Lower leg skin (tissue), 3 donors: ENCODE data around the gene VPS26C.

Experiments
- CTCF ChIP-seq, 3 donors: fragments of 450-650 bp; IDR thresholded peaks; one replicate each; pipeline ENCODE4 v1.5.1; 2016; ENCODE audit warnings: antibody characterized with exemption in 3 of 3, mild to moderate bottlenecking in 3 of 3, moderate library complexity in 2 of 3
- POLR2A ChIP-seq, 2 donors: fragments of 450-650 bp; IDR thresholded peaks; one replicate each; pipeline ENCODE4 v1.6.1; 2016 to 2017; ENCODE audit warnings: antibody characterized with exemption in 2 of 2, mild to moderate bottlenecking in 1 of 2, moderate library complexity in 1 of 2

DNA sequence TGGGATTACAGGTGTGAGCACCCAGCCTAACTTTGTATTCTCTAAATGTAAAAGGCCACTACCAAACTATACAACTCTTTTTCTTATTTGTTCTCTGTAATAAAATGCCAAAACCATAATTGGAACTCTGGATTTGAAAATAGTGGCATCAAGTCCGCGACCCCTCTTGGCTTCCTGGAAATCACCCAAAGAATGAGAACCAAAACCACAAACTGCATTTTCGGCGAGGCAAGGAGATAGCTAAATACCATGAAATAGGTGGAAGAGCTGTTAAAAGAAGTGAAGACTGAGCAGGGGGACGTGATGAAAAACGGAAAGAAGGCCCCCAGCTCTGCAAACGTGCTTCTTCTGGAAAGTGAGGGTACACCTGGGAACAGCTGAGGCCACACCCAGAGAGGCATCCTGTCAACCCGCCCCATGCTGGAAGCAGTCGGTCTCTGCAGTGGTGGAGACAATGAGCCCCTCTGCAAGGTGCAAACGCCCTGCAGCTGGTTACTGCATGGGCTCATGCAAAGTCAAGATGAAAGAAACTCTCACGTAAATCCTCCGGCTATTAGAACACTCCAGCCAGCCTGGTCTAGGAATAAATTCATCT, 22.5 kb downstream of the VPS26C start:
- TF ChIP-seq POLR2A (IDR thresholded peaks at IDR 0.05) (no peak), CTCF (IDR thresholded peaks at IDR 0.05) (no peak)
